T-helper 2 cell treated with Interferon-gamma antibody and Interleukin-4, amounts not matched to agents 100 ng/mL and 5 ng/mL, for 36 hours (primary cell): Measurements from ENCODE around the gene NCKIPSD. TPM values are rescaled to one million over a fixed set of nuclear protein-coding genes. Genes with fewer than 3 reads are reported as not detected.

Experiments used
- intact Hi-C: fragments of 100-400 bp; cut with micrococcal nuclease; formaldehyde crosslinking; loops from one replicate; pipeline ENCODE4 v1.15.1; 2023
- total RNA-seq: library from RNA; stranded (reverse); gene quantifications from 2 replicates; pipeline ENCODE4 v1.2.3, GENCODE V29; 2022

The NCKIPSD gene
- total RNA-seq, 1 donor from 2014 or later: 37.8 TPM

DNA sequence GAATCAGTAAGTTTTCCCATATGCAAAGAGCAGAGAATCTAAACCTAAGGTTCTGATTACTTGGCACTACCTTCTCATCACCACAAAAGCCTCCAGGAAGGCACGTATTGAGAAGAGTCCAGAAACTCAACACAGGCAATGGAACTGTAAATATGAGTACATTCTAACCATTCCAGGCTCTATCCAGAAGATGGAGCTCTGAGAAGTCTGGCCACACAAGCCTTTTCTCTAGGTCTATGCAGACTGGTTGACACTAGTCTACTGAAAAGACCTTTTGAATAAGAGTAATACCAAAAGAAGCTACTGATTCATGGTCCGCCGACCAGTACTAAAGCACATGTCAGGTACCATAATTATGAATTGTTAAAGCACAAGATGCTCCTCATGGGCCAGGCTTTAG, 12.2 kb upstream of the NCKIPSD start:
- intact Hi-C loops: no loop called here

DNA sequence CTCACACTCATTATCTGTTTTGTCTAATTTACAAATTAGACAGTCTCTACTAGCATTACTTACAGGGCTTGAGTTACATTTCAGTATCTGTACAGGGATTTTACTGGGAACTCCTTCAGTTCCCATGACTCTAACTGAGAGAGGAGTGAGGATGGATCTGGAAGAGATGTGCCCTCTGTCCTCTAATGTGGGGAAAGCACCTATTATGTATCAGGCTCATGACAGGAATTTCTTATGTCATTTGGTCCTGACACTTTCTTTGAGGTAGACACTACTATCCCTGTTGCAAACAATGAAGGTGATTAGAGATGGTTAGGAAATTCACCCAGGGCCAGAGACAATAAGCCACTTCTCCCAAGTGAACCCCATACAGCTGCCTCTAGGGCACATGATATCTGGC, 10.9 kb upstream of the NCKIPSD start:
- intact Hi-C loops: no loop called here

- intact Hi-C loops: no loop called here
These were observed 10.4 kb upstream of the NCKIPSD start for GRCh38 chr3:48696156-48696555.

- intact Hi-C loops: no loop called here
These were observed 9.7 kb upstream of the NCKIPSD start for GRCh38 chr3:48695393-48695753.

DNA sequence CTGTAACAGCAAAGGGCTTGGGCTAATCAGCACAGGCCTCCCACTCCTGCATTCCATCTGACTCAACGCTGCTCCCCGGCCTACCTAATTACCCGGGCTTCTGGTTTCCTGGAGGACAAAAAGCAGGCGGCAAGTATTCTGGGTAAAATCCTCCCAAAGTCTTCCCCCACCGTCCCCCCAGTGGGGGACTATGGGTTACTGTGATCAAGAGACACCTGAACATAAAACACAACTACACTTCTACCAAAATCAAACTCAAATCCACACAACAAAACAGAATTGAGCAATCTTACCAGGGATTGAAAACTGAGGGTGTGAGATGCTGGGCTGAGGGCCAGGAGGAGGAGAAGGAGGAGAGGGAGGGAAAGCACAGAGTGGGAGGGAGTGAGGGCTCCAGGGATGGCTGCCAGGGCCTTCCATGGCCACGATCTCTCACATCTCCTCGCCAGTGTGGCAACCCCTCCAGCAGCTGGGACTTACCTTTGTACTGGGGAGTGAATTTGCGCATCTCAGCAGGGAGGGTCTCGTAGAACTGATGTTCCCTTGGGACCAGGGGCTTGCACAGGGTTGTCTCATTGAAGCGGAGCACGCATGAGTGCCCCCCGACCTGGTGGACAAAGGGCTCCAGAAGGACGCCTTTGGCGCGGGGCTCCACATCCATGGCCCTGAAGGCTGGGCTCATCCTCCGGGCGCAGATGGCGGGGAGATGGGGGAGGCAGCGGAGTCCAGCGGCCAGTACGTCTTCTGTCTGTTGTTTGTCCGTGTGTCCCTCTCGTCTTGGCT, 9.1 kb upstream of the NCKIPSD start:
- intact Hi-C loops: no loop called here

- intact Hi-C loops: no loop called here
These were observed 8.1 kb upstream of the NCKIPSD start for GRCh38 chr3:48693826-48694225.

DNA sequence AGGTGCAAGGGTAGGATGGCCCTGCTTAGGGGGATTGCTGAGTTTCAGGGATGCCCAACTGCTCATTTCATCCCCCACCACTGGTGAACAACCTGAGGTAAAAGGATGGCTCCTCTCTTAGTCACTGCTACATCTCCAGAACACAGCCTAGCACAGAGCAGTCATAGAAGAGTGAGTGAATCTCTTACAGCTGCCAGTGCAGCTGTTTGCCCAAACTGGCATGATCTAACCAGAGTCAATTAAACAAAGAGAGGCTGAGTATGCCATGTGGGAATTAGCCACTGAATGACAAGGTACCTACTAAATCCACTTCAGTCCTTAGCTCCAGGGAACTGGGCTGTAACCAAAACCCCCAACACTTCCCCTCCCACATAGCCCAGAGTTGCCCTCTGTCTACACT, 6.8 kb upstream of the NCKIPSD start:
- intact Hi-C loops: no loop called here

DNA sequence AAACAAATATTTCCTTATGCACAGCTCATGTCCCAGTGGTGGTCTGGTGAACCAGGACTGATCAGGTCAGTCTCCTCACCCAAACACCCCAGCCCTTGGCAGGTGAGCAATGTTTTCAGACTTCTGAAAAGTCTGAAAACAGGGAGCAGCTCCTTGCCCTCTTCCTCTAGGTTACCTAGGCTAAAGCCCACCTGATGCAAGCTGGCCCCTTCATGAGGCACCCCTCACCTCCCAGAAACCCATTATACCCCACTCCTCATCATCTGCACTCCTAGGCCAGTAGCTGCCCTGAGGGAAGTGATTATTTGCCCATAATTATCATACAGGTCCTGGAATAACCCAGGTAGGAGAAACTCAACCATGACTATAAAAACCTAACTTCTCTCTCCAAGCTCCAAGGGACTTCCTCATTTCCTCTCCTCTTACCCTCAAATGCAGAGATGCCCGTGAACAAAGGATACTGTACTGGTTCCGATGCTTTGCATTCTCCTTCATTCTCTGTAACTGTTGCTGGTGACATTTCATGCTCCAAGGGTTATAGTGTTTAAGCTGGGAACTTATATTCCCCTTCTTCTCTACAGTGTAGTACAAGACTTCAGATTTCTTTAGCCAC, 5.2 kb upstream of the NCKIPSD start:
- intact Hi-C loops: no loop called here

DNA sequence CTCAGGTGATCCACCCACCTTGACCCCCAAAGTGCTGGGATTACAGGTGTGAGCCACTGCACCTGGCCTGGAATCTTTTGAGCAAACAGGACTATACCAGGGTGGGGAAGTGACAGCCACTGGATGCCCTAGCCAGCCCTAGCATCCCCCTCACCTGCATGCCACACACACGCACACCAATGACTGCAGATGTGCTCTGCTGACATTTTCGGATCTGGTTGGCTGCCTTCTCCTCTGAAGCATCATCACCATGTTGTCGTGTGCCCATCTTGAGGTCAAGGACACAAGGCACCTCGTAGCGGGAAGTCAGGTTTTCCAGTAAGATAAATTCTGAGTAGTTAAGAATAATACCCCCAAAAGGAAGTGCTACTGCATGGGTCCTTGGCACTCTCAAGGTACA, 3.7 kb upstream of the NCKIPSD start:
- intact Hi-C loops: no loop called here

DNA sequence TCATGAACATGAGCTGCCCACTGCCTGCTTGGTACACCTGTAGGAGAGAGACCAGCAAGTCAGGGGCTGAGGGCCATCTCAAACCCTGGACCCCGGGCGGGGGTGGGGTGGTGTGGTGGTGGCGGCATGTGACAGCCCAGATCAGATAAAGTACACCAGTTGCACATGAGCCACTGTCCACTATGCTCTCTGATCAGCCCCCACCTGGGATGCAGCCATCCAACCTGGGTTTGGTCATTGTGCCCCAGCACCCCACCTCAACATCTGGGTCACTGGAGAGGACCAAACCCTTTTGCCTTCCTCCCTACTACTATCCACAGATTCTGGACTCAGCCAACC, 3.0 kb upstream of the NCKIPSD start:
- intact Hi-C loops: no loop called here

- intact Hi-C loops: no loop called here
These were observed 2.5 kb upstream of the NCKIPSD start for GRCh38 chr3:48688032-48688736.

DNA sequence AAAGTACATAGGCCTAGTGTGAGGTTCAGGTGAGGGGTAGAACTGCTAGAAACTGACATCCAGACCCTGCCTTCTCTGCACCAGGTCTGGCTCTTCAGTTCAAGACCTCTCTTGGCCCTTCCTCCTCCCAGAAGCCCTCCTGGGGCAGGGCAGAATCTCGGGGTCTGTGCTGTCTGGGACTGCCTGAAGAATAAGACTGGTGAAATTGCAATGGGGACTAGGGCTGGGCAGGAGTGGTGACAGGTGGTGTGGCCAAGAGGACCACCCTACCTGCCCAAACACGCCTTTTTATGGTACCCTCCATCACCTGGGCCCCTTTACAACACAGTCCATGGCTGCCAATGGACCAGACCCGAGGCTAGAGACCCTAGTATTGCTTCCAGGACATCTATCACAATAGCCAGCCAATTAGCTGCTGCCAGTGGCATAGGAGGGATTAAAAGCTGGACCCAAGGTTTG, 1.5 kb upstream of the NCKIPSD start:
- intact Hi-C loops: no loop called here

- intact Hi-C loops: no loop called here
These were observed 964 bp upstream of the NCKIPSD start for GRCh38 chr3:48686538-48687219.

DNA sequence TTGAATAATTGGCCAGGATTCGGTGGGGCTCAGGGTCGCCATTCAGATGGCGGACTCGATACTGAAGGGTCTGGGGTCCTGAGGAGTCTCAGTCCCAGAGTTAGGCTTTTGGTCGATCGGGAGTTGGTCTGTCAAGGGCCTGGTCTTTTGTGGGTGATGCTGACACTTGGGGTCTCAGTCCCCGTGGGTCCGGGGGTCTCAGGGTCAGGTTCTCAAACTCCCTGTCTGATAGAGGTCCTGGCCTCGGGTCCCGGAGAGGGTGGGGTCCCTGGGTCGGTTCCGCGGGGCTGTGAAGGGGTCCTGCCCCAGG, 467 bp downstream of the NCKIPSD start:
- intact Hi-C loops: loop anchor here (1.0 to 2.0 kb wide), 4 partner anchors 20 to 76 kb away; partner anchors contain the start of genes IP6K2, SLC26A6 and UQCRC1

GRCh38 chr3:48684480-48685143, 1.1 kb downstream of the NCKIPSD start:
- intact Hi-C loops: loop anchor here (1.0 to 2.0 kb wide), 4 partner anchors 20 to 75 kb away; partner anchors contain the start of genes IP6K2, SLC26A6 and UQCRC1

DNA sequence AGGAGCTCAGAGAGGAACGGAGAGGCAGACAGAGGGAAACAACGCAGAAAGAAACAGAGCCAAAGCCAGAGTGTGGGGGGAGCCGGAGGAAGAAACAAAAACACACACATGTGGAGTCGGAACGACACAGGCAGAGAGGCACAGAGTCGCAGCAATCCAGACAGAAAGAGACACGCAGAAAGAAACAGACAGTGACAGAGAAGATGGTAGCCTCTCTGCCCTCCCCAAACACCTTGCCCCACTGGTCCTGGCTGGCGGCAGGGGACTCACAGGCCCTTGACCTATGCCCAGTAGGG, 1.7 kb downstream of the NCKIPSD start:
- intact Hi-C loops: loop anchor here (2.0 kb wide), 1 partner anchor 19 kb away; no protein-coding TSS in a partner anchor

DNA sequence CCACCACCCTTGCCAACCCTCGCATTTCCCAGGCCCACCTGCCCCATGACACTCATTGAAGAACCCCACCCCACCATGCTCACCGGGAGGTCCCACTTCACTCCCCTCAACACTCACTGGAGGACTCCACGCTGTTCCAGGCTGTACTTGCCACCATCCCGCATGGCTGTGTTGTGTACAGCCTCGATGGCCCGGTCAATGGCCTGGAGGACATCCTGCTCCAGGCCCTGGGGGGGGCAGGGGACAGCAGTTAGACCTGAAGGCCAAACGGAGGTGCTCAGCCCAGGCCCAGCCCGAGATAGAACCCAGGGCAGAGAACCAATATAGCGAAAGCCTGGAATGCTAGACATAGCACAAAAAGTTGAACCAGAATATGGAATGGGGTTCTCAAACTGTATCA, 2.9 kb downstream of the NCKIPSD start:
- intact Hi-C loops: no loop called here

DNA sequence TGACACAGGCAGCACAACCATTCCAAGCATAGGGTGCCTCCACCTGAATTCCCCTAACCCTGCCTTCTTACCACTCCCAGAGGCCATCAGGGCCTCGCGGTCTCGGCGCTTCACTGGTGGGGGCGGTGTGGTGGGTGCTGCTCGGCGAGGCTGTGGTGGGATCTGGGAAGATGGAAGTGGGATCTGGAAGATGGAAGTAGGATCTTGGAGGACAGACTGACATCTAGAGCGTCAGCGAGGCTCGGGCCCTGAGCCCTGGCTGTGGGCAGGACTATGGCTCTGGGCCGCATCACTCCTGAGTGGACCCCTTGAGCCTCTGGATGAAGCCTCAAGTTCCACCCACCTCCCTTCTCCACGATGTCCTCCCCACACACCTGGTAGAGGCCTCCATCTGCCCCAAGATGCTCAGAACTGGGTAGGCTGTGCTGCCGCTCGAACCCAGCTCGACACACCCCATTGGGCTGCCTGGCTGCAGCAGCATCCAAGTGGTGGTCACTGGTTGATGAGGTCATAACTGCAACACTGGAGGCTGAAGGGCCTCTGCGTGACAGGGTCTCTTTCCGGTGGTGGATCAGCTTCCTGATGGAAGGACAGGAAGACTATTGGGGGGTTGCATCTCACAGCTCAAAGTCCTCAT, 3.6 kb downstream of the NCKIPSD start:
- intact Hi-C loops: no loop called here

- intact Hi-C loops: no loop called here
These were observed 4.2 kb downstream of the NCKIPSD start for GRCh38 chr3:48681541-48681880.

DNA sequence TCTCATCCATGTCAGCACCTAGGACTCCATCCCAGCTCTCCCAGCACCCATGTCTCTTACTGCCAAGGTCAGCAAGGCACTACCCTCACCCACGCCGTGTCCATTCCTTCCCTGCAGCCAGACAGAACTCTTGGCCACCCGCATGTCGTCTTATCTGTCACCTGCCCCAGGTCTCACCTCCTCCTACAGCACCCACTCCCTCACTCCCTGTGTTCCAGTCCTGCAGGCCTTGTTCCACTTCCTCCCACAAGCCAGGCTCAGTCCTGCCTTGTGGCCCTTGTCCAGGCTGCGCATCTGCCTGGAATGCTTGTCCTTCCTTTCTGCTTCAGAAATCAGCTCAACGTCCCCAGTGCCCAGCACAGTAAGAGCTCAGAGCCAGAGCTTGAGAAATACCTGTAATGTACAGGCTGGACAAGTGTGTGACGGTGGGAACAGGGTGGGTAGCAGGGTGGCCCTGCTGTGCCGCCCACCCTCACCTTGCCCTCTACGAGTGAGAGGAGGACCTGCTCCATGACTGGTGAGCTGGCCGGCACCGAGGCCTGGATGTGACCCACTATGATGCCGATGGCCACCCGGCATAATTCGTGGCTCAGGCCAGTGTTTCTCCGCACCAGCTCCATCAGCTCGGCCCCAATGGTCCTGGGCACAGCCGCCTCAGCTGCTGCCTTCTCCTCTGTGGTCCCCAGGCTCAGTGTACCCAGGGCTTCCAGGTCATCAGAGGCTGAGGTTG, 4.7 kb downstream of the NCKIPSD start:
- intact Hi-C loops: no loop called here
